NCI-H345 treated with DMSO at 0.1 percent for 48 hours (cell line): Measurements from ENCODE around the gene SERGEF.

ENCODE experiments used
- DNase-seq: peaks from one replicate; lab custom pipeline; 2025; ENCODE audit not compliant: unreplicated experiment; lab: John Stamatoyannopoulos, UW

SERGEF gene

GRCh38 chr11:17774232-17775034 is 238.4 kb downstream of the SERGEF start:
- no peak for DNase-seq

- no peak for DNase-seq
These were observed 239.2 kb downstream of the SERGEF start for GRCh38 chr11:17773674-17774073.

- DNase-seq: no peak
These were observed 239.9 kb downstream of the SERGEF start for GRCh38 chr11:17772704-17773600.

DNA sequence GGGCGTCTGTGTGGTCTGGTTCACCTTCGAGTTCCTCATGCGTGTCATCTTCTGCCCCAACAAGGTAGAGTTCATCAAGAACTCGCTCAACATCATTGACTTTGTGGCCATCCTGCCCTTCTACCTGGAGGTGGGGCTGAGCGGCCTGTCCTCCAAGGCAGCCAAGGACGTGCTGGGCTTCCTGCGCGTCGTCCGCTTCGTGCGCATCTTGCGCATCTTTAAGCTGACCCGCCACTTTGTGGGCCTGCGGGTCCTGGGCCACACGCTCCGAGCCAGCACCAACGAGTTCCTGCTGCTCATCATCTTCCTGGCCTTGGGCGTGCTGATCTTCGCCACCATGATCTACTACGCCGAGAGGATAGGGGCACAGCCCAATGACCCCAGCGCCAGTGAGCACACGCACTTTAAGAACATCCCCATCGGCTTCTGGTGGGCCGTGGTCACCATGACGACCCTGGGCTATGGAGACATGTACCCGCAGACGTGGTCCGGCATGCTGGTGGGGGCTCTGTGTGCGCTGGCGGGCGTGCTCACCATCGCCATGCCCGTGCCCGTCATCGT is 240.9 kb downstream of the SERGEF start:
- DNase-seq: no peak

GRCh38 chr11:17771415-17771814 is 241.4 kb downstream of the SERGEF start:
- DNase-seq: no peak

DNA sequence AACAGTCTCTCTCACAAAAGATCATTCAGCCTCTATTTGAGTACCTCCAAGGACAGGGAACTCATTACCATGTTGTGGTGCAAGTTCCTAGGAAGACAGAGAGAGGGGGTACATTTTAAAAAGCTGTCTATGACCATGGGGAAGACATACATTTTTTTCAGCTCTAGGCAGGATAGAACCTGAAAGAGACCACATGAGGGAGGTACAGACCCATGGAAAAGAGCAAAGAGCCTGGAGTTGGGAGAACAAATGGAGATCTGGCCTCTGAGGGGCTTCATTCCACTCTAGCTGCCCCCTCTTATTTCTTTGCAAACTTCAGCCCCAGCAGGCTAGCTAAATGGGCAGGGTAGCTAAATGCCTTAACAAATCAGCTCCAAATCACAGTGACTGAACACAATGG is 241.9 kb downstream of the SERGEF start:
- no peak for DNase-seq

GRCh38 chr11:17770048-17770652 is 242.7 kb downstream of the SERGEF start:
- no peak for DNase-seq

- no peak for DNase-seq
These were observed 243.6 kb downstream of the SERGEF start for GRCh38 chr11:17769218-17769617.

- DNase-seq: no peak
These were observed 244.3 kb downstream of the SERGEF start for GRCh38 chr11:17768547-17768946.

- no peak for DNase-seq
These were observed 244.9 kb downstream of the SERGEF start for GRCh38 chr11:17767914-17768313.

GRCh38 chr11:17767301-17767885 is 245.5 kb downstream of the SERGEF start:
- DNase-seq: no peak

DNA sequence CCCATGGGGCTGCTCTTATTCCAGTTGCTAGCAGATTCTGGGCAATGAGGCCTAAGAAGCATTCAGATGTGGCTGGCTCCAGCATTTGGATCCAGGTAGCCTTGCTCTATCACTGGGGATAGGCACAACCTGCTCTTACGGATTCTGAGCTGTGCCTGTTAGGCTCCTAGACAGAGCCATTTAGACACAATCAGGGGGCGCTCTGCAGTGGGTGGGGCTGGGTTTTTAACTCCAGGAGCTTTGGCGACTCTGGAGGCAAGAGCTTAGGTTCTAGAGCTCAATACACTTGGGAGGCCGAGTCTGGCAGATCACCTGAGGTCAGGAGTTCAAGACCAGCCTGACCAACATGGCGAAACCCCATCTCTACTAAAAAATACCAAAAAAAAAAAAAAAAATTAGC is 246.3 kb downstream of the SERGEF start:
- DNase-seq: no peak

- no peak for DNase-seq
These were observed 246.8 kb downstream of the SERGEF start for GRCh38 chr11:17766073-17766359.

GRCh38 chr11:17765356-17766072 is 247.3 kb downstream of the SERGEF start:
- DNase-seq: no peak

DNA sequence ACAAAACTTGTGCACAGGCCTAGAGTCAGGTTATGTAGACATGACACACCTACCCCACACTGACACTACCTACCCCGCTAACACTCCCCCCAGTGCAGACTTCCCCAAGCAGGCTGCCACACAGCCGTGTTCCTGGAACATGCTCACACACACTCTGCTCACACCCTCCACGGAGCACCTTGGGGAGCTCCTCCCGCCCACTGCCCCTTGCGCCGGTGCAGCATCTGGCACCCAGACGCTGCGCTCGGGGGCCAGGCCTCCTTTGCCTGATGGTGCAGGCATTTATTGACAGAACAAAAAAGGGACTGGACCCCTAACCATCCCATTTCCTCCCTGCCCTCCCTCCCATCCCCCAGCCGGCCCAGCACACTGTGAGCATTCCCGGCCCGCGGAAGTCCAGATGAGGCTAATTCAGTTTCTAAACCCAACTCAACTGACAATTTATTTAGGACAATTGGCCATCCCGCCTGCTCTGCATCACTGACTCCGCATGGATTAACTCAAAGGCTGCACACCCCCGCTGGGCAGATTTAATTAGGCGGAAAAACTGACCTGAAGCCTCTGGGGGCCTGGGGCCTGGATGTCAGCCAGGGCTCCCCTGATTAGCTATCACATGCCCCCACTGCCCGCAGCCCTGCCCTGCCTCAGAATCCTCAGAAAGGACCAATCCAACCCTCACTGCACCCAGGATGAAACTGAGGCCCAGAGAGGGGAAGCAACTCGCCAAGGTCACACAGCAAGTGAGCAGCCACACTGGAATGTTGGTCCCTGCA is 248.2 kb downstream of the SERGEF start:
- DNase-seq: no peak

DNA sequence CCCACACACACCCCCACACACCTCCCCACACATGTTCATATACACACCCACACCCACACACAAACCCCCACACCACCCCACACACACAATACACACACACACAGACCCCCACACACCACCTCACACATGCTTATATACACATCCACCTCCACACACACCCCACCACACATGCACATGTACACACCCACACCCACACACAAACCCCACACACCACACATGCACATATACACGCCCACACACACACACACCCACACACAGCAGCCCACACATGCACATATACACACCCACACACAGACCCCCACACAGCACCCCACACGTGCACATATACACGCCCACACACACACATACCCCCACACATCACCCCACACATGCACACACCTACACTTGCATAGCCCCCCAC is 249.1 kb downstream of the SERGEF start:
- DNase-seq: no peak

DNA sequence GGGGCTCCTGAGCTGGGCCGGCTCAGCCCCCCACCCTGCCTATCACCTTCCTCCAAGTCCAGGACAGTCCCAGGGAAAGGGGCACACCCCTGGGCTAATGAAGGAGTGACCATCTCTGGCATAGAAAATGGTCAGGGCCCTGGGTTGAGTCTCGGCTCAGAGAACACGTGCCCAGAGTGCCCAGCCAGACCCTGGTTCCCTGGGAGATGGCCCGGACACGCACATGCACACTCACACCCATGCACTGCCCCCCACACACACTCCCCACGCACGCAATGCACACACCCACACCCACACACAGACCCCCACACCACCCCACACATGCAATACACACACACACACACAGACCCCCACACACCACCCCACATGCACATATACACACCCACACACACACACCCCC is 249.6 kb downstream of the SERGEF start:
- DNase-seq: no peak

DNA sequence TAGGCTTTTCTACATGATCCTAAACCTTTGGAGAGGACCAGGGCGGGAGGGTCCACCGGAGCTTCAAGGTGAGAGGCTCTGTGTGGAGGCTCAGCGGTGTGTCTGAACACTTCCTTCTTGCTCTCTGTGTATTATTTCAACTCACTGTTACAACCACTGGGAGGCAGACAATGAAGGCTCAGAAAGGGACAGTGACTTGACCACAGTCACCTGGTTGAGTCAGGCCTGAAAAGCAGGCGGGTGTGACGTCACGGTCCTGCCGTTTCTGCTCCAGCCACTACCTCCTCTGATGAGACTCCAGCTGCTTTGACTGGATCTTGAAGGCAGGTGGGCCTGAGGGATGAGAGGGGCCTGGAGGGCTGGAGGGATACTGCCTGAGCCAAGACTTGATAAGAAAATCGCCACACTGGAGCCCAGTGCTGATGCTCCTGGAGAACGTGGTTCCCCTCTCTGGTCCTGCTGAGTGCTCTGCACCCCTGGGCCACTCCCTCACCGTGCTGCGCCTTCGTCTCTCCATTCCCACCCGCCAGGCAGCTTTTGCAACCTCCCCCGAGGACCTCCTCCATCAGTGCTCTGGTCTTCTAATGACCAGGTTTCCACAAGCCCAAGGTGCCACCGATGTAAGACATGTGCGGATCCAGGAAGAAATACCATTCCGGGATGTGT is 250.4 kb downstream of the SERGEF start:
- no peak for DNase-seq
